GM20000 (cell line): Measurements from ENCODE around the gene BOD1.
A peak's percentile ranks its signal among the peaks of the same experiment; 100 is the strongest.

Source experiments
- DNase-seq: peaks from one replicate; pipeline ENCODE4 v3.0.0; 2012; ENCODE audit warnings: low spot score
- CTCF ChIP-seq: IDR thresholded peaks from 2 replicates; pipeline ENCODE4 v1.5.1; 2012; ENCODE audit warnings: mild to moderate bottlenecking, control low read depth; ENCODE audit errors: extremely low read depth, missing control alignments

Gene BOD1

DNA sequence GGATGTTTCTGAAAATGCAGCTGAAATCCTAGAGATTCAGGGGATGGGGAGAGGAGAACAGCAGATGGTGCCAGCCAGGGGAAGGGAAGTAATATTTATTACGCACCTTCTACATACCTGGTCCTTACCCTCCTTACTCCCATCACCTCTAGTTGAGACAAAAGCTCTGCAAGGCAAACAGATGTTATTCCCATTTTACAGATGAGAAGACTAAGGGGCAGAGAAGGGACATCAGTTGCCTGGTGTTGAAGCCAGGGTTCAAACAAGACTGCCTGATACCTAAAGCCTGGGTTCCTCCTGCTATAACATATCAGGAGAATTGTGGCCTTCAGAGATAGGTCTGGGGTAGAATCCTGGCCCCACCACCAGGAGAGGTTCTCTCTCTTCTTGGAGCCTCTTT, 7.3 kb upstream of the BOD1 start:
- no peak for TF ChIP-seq CTCF

DNA sequence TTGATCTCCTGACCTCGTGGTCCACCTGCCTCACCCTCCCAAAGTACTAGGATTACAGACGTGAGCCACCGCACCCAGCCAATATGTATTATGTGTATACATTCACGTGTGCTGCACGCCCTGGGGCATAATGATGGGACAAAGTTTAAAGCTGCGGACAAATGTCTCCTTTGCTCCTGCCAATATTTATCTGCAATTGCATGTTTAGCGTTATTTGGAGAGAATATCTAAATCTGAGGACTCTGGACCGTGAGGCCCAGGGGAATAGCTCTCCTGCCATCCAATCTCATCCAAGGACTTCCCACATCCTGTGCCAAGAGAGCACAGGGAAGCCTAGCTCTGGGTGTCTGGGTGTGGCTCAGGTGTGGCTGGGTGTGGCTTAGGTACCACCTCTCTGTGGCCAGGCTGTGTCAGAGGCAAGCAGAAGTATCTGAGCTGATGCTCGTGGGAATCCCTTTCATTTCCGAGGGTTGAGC, 6.9 kb upstream of the BOD1 start:
- DNase-seq = no peak
- no peak for TF ChIP-seq CTCF

More for the DNA sequence above, 7.3 kb upstream of the BOD1 start:
- no peak for DNase-seq

DNA sequence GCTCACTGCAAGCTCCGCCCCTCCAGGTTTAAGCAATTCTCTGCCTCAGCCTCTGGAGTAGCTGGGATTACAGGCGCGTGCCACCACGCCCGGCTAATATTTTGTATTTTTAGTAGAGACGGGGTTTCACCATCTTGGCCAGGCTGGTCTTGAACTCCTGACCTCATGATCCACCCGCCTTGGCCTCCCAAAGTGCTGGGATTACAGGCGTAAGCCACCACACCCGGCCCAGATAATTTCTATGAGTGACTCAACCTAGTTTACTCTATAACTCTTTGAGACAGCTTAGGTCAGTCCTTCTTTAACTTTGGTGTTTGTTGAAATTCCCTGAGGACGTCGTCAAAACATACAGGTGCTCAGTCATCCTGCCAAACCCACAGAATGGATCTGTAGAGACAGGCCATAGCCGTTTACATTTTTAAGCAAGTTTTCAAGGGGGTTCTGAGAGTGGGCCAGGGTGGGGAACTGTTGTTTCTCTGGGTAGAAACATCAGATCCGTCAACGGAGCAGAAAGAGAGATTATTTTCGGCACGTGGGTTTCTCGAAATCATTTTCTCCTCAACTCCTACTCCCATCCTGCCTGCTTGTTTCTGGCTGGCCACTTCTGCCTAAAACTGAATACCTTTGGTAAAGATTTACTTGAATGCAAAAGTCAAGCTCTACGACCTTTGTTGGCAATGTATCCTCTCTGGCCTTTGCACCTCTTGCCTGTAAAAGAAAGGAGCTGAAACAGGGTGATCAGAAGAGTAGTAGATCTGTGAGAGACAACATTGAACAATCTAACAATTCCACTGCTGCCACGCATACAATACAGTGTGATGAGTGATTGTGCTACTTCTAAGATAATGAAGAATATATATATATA, 6.0 kb upstream of the BOD1 start:
- no peak for TF ChIP-seq CTCF
- DNase-seq = no peak

DNA sequence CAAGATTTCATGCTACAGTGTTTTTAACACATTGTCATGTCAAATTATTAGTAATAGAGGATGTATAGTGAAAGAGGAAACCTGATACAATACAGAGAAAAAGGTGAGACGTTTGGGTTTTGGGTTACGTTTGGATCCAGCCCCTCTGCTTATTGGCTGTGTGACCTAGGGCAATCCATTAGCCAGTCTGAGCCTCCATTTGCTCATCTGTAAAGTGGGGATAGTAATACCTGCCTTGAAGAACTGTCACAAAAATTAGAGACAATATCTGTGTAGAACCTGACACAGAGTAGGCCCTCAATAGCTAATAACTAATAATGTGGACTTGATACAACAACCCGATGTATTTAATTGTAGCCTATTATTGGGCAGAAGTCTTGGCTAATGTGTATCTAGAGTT, 4.3 kb upstream of the BOD1 start:
- no peak for DNase-seq
- TF ChIP-seq CTCF = no peak

GRCh38 chr5:173618927-173619519, 2.6 kb upstream of the BOD1 start:
- DNase-seq = peak; percentile 72
- TF ChIP-seq CTCF = peak; percentile 51

- TF ChIP-seq CTCF = peak; percentile 17
- peak; percentile 79 for DNase-seq
Measured at GRCh38 chr5:173615884-173616576, 420 bp downstream of the BOD1 start.

- no peak for DNase-seq
- no peak for TF ChIP-seq CTCF
Measured at GRCh38 chr5:173614591-173614990, 1.9 kb downstream of the BOD1 start.
